22Rv1 (cell line): ENCODE measurements around the gene KICS2.

Experiments used
- H3K27ac ChIP-seq: fragments of 450-650 bp; 2 replicates; pipeline ENCODE4 v1.5.1; 2017
- ZFX ChIP-seq: fragments of 450-650 bp; IDR thresholded peaks from 2 replicates; pipeline ENCODE4 v1.6.1; 2017; ENCODE audit warnings: antibody characterized with exemption, borderline replicate concordance
- TF ChIP-seq, protein P1 (sequence below): fragments of 450-650 bp; IDR thresholded peaks from 2 replicates; pipeline ENCODE4 v1.5.1; 2017; ENCODE audit warnings: mild to moderate bottlenecking

The KICS2 gene

DNA sequence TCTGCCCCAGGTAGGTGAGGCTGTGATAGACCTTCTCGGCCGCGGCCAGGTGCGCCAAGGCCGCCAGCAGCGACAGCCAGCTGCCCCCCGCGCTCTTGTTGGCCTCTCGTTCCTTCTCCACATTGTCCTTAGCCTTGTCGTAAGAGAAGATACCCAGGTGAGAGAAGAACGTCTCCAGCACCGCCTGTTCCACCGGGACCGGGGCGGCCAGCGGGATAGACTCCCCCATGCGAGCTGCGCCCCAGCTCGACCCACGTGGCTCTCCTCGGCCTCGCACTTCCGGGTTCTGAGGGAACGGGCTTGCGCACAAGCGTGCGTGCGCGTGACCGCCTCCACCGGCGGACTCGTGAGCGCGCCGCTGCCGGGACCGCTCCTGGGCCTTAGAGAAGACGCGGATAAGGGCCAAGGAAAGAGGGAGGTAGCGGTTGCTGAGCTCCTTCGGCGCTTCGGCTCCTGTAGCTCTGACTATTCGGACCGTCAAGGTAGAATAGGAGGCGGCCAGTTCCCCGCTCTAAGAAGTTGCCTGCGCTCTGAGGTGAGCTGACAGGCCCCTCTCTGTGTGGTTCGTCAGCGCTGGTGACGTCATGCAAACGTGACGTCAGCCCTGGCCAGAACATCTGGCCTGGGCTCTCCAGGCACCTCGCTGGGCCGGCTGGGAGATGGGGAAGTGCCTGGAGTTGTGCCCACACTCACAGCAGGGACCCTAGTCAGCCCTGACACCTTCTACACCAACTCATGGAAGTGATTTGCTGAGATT lies at the start of gene KICS2:
TSS of gene KICS2 (minus strand) at position 288 of the 757 bp plus-strand sequence. CDS start at position 229, 59 bp downstream.
- H3K27ac ChIP-seq, result peak within 1 kb of the TSS; percentile 82
- TF ChIP-seq, protein P1, sequence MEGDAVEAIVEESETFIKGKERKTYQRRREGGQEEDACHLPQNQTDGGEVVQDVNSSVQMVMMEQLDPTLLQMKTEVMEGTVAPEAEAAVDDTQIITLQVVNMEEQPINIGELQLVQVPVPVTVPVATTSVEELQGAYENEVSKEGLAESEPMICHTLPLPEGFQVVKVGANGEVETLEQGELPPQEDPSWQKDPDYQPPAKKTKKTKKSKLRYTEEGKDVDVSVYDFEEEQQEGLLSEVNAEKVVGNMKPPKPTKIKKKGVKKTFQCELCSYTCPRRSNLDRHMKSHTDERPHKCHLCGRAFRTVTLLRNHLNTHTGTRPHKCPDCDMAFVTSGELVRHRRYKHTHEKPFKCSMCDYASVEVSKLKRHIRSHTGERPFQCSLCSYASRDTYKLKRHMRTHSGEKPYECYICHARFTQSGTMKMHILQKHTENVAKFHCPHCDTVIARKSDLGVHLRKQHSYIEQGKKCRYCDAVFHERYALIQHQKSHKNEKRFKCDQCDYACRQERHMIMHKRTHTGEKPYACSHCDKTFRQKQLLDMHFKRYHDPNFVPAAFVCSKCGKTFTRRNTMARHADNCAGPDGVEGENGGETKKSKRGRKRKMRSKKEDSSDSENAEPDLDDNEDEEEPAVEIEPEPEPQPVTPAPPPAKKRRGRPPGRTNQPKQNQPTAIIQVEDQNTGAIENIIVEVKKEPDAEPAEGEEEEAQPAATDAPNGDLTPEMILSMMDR, result no peak
- no peak for TF ChIP-seq ZFX

- no peak overlapping the region for H3K27ac ChIP-seq
- TF ChIP-seq, protein P1, result no peak
- TF ChIP-seq ZFX, result no peak
These were observed 48.3 kb upstream of the KICS2 start for GRCh38 chr12:64270411-64270810.

GRCh38 chr12:64269161-64269560 lies 47.1 kb upstream of the KICS2 start:
- TF ChIP-seq, protein P1, result no peak
- no peak for TF ChIP-seq ZFX
- no peak overlapping the region for H3K27ac ChIP-seq

DNA sequence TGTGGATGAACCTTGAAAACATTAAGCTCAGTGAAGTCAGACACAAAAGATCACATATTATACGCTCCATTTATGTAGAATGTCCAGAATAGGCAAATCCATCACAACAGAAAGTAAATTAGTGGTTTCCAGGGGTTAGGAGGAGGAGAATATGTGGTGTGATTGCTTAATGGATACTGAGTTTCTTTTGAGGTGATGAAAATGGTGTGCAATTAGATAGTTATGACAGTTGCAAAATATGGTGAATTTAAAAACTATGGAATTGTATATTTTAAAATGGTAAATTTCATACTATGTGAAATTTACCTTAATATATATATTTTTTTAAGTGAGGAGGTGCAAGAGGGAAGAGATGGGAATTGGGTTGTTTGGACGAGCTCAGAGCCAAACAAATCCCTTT lies 46.3 kb upstream of the KICS2 start:
- TF ChIP-seq, protein P1, result no peak
- TF ChIP-seq ZFX, result no peak
- no peak overlapping the region for H3K27ac ChIP-seq

- TF ChIP-seq, protein P1, result no peak
- no peak for TF ChIP-seq ZFX
- no peak overlapping the region for H3K27ac ChIP-seq
These were observed 43.7 kb upstream of the KICS2 start for GRCh38 chr12:64265839-64266238.

- H3K27ac ChIP-seq, result no peak overlapping the region
- no peak for TF ChIP-seq ZFX
- TF ChIP-seq, protein P1, result no peak
These were observed 39.7 kb upstream of the KICS2 start for GRCh38 chr12:64261813-64262212.

- H3K27ac ChIP-seq, result no peak overlapping the region
- TF ChIP-seq, protein P1, result no peak
- no peak for TF ChIP-seq ZFX
These were observed 36.5 kb upstream of the KICS2 start for GRCh38 chr12:64258576-64258975.
